Measurements from ENCODE around the gene F10.

The F10 gene

DNA sequence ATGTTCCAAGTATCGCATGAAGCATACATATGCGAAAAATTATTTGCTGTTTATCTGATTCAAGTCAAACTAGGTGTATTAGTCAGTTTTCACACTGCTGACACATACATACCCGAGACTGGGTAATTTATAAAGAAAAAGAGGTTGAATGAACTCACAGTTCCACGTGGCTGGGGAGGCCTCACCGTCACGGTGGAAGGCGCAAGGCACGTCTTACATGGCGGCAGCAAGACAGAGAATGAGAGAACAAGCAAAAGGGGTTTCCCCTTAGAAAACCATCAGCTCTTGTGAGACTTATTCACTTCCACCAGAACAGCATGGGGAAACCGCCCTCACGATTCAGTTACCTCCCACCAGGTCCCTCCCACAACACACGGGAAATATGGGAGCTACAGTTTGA lies 22.9 kb downstream of the F10 start:
- Mint-ChIP-seq H3K27ac (no peak overlapping the region), H3K27me3 (peaks cover 52% of the 10 kb centered on the region), H3K4me3 (no peak overlapping the region), H3K4me1 (no peaks in the 10 kb centered on the region), H3K36me3 (no peaks in the 10 kb centered on the region), H3K9me3 (peaks cover 2% of the 10 kb centered on the region)
- no peak for ATAC-seq

DNA sequence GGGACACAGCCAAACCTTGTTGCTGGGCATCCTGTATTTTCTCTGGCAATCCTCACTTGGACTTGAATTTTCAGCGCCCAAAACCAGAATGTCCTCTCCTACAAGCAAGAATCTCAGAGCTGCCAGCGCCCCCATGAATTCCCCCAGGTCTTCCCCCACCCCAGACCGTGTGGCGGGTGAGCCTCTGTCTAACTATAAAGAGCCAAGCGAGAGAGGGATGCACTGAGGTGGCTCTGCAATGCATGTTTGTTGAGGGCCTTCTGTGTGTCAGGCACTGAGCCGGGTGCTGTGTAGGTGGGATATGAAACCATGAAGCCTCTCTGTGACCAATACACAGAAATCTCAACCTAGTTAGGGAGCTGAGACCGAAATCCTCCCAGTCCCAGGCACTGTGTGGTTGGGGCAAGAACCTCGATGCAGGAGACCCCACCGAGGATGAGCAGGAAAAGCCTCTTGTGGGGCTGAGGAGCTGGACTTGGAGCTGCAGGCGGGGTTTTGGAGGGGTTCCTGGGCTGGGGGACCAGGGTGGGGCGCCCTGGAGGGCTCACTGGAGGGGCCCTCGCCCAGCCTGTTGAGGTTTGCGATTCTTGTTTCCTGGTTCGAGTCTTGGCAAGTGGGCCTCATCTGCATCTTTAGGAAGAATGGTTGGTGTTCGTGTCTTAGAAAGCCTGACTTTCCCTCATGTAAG lies 23.5 kb downstream of the F10 start:
- Mint-ChIP-seq H3K4me3 (no peak overlapping the region), H3K27ac (no peak overlapping the region)

DNA sequence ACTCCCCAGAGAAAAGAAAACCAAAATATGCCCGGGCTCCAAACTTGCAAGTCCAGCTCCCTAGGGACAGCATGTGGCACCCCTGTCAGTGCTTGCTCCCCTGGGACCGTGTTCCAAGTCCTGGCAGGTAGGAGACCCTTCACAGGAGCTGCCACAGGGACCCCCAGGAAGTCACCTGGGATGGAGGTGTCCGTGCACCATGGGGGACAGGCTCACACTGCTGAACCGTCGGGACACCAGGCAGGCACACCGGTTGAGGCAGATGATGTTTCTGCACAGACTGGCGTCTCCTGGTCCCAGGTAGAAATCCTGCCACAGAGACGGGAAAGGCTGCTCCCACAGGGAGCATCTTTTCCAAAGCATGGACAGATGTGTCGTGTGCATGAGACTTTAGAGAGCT lies 24.2 kb downstream of the F10 start:
- no peak overlapping the region for H3K27ac Mint-ChIP-seq
- ATAC-seq: no peak
- peaks cover 2% of the 10 kb centered on the region for H3K9me3 Mint-ChIP-seq
- H3K4me3 Mint-ChIP-seq: no peak overlapping the region
- H3K36me3 Mint-ChIP-seq: no peaks in the 10 kb centered on the region
- H3K4me1 Mint-ChIP-seq: peaks cover 5% of the 10 kb centered on the region
- H3K27me3 Mint-ChIP-seq: peaks cover 64% of the 10 kb centered on the region

More for the DNA sequence above, 23.5 kb downstream of the F10 start:
- Mint-ChIP-seq H3K9me3 (peaks cover 2% of the 10 kb centered on the region), H3K4me1 (no peaks in the 10 kb centered on the region), H3K36me3 (no peaks in the 10 kb centered on the region), H3K27me3 (peaks cover 57% of the 10 kb centered on the region)
- ATAC-seq: no peak

DNA sequence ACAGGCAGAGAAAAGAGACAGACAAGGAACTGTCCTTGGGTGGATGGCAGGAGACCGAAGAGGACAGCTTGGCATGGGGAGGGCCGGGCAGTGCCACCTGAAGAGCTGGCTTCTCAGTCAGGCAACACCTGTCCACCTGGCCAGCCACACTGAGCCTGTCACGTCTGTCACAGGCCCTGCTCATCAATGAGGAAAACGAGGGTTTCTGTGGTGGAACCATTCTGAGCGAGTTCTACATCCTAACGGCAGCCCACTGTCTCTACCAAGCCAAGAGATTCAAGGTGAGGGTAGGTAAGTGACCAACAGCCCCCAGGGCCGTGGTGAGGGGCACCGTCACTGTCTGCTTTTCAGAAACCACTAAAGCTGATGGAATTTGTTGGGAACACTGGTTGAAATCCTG lies 24.6 kb downstream of the F10 start:
- no peak for ATAC-seq
- Mint-ChIP-seq H3K9me3 (peaks cover 2% of the 10 kb centered on the region), H3K4me1 (peaks cover 10% of the 10 kb centered on the region), H3K27me3 (peaks cover 69% of the 10 kb centered on the region), H3K4me3 (no peak overlapping the region), H3K27ac (no peak overlapping the region), H3K36me3 (no peaks in the 10 kb centered on the region)

DNA sequence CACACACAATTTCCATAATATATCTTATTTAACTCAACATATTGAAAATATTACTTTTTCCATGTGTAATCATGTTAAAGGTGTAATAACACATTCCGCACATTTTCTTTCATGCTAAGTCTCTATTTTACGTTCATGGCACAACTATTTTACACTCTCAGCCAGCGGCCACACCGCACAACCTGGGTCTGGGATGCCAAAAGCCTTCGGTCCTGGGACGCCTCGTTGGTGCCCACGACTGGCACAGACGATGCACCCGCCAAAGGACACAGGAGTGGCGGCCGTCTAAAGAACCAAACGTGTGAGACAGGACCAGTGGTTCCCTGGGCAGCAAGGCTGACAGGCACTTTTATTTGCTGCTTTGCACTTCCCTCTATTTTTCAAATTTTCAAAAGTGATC lies 25.8 kb downstream of the F10 start:
- no peak for ATAC-seq
- Mint-ChIP-seq H3K27me3 (peaks cover 78% of the 10 kb centered on the region), H3K9me3 (peaks cover 2% of the 10 kb centered on the region), H3K27ac (no peak overlapping the region), H3K4me1 (peaks cover 18% of the 10 kb centered on the region), H3K4me3 (no peak overlapping the region), H3K36me3 (no peaks in the 10 kb centered on the region)

DNA sequence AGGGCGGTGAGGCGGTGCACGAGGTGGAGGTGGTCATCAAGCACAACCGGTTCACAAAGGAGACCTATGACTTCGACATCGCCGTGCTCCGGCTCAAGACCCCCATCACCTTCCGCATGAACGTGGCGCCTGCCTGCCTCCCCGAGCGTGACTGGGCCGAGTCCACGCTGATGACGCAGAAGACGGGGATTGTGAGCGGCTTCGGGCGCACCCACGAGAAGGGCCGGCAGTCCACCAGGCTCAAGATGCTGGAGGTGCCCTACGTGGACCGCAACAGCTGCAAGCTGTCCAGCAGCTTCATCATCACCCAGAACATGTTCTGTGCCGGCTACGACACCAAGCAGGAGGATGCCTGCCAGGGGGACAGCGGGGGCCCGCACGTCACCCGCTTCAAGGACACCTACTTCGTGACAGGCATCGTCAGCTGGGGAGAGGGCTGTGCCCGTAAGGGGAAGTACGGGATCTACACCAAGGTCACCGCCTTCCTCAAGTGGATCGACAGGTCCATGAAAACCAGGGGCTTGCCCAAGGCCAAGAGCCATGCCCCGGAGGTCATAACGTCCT lies 26.4 kb downstream of the F10 start:
- H3K27me3 Mint-ChIP-seq: peaks cover 72% of the 10 kb centered on the region
- H3K9me3 Mint-ChIP-seq: peaks cover 2% of the 10 kb centered on the region
- H3K36me3 Mint-ChIP-seq: no peaks in the 10 kb centered on the region
- no peak for ATAC-seq
- H3K4me3 Mint-ChIP-seq: no peak overlapping the region
- no peak overlapping the region for H3K27ac Mint-ChIP-seq
- peaks cover 18% of the 10 kb centered on the region for H3K4me1 Mint-ChIP-seq

DNA sequence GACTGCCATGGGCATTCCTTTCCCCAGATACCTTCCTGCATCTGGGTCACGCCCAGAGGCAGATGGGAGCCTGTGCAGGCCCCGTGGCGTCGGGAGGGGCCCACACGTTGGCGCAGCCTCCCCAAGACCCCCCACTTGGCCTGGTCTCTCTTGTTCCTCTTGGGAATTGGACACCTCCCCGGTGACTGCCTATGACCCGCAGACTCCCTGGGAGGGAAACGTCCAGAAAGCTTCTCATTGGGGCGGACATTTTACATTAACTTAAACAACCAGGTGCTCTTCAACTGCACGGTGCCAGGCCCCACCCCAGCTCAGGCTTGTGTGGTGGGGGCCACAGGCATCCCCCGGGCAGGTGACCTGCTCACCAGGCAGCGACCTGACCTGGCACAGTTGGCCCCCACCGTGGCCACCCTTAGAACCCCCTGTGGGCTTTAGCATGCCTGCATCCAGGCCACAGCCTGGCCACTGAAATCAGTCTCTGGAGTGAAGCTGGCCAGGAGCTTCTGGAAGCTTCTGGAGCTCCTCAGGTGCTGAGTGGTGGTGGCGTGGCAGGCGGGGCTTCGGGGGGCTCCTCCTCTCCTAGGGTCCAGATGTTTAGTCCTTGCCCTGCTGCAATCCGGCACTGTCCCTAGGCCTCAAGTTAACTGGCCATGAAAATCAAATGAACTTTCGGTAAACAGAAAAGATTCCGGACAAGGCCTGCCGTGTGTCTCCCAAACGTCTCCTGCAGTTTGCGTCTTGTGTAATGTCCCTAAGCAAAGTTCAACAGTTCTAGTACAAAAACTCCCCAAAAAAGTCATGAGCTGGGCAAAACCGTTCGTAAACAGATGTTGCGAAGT lies 27.3 kb downstream of the F10 start:
- H3K36me3 Mint-ChIP-seq: no peaks in the 10 kb centered on the region
- peaks cover 69% of the 10 kb centered on the region for H3K27me3 Mint-ChIP-seq
- H3K9me3 Mint-ChIP-seq: peaks cover 4% of the 10 kb centered on the region
- no peak overlapping the region for H3K4me3 Mint-ChIP-seq
- no peak overlapping the region for H3K27ac Mint-ChIP-seq
- H3K4me1 Mint-ChIP-seq: peaks cover 18% of the 10 kb centered on the region
- ATAC-seq: no peak

DNA sequence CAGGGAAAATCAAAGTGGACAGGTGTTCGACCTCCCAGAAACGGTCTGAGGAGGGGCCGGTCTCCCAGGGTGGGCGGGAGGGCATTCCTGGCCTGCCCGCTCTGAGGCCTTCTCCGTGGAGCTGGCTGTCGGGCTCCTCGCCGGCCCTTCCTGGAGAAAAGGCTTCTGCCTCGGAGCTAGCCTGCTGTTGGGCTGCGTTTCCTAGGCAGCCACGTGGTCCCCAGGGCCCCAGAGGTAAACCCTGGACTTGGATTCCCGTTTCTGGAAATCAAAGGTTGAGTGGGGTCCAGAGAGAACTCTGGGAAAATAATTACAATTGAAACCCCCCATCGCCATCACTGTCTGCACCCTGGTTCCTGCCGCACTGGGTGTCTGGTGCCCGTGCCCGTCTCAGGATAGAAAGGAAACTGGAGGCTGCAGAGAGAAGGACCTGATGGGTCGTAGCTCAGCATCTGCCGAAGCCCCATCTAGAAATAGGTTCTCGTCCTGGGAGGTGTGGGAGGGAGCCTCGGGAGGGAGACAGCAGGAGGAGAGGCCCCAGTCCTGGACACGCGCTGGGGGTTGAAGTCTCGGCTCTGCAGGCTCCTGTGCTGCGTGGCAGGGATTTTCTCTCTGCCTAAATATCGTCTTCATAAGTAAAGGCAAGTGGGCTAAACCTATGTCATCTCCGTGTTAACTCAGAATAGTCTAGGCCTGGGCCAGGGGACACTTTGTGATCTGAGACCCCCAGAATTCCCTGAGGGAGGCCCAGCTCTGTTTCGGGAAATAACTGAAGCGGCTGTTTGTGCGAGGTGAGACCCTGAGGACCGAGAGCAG lies 28.2 kb downstream of the F10 start:
- Mint-ChIP-seq H3K4me3 (peak overlapping the region; percentile 1), H3K36me3 (no peaks in the 10 kb centered on the region), H3K27ac (no peak overlapping the region), H3K4me1 (peaks cover 18% of the 10 kb centered on the region), H3K27me3 (peaks cover 66% of the 10 kb centered on the region), H3K9me3 (peaks cover 8% of the 10 kb centered on the region)
- no peak for ATAC-seq

DNA sequence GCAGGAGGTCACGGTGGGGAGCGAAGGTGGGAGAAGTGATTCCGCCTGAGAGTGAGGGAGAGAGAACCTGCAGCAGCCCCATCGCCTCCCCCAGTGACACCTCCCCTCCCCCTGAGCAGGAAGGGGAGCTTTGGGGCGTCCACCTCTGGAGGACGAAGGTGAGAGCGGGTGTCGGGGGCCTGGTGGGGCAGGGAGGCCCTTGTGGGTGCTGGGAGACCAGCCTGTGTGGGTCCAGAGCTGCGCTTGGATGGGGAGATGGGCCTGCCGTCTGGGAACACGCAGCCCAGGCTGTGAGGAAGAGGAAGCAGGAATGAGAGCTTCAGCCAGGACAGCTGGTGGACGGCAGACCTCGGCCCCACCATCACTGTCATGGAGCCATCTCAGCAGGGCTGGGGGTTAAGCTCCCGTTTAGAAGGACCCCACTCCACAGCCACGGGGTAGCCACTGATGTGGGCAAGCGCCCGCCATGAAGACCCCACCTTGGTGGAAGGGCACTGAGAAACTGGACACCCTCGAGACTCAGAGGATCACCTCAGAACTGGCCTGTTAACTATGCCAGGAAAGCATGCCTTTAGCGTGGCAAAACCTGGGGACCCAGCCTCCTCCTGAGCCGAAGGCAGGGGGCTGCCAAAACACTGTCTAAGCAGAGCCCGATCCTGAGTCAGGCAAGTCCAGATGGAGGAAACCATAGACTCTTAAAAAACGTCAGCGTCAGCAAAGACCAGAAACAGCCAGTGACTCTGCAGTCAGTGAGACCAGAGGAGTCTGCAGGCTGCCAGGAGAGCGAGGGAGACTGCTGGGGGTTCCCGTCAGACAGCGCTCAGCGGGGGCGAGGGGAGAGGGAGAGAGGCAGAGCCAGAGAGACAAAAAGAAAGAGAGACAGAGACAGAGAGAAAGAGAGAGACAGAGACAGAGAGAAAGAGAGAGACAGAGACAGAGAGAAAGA lies 29.4 kb downstream of the F10 start:
- Mint-ChIP-seq H3K9me3 (peaks cover 9% of the 10 kb centered on the region), H3K4me3 (peak overlapping the region; percentile 68), H3K4me1 (peaks cover 18% of the 10 kb centered on the region), H3K27ac (peak overlapping the region; percentile 8), H3K36me3 (no peaks in the 10 kb centered on the region), H3K27me3 (peaks cover 54% of the 10 kb centered on the region)
- ATAC-seq: no peak

DNA sequence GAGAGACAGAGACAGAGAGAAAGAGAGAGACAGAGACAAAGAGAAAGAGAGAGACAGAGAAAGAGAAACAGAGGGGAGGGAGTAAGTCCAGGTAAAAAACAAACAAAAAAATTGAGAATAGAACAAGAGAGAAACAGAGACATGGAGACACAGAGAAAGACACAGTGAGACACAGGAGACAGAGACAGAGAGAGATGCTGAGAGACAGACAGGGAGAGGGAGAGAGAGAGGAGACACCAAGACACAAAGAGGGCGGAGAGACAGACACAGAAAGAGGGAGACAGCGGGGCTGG lies 30.0 kb downstream of the F10 start:
- Mint-ChIP-seq H3K27me3 (peaks cover 48% of the 10 kb centered on the region), H3K27ac (peak overlapping the region; percentile 8), H3K9me3 (peaks cover 9% of the 10 kb centered on the region), H3K36me3 (no peaks in the 10 kb centered on the region), H3K4me1 (peaks cover 18% of the 10 kb centered on the region), H3K4me3 (peak overlapping the region; percentile 68)
- ATAC-seq: no peak

DNA sequence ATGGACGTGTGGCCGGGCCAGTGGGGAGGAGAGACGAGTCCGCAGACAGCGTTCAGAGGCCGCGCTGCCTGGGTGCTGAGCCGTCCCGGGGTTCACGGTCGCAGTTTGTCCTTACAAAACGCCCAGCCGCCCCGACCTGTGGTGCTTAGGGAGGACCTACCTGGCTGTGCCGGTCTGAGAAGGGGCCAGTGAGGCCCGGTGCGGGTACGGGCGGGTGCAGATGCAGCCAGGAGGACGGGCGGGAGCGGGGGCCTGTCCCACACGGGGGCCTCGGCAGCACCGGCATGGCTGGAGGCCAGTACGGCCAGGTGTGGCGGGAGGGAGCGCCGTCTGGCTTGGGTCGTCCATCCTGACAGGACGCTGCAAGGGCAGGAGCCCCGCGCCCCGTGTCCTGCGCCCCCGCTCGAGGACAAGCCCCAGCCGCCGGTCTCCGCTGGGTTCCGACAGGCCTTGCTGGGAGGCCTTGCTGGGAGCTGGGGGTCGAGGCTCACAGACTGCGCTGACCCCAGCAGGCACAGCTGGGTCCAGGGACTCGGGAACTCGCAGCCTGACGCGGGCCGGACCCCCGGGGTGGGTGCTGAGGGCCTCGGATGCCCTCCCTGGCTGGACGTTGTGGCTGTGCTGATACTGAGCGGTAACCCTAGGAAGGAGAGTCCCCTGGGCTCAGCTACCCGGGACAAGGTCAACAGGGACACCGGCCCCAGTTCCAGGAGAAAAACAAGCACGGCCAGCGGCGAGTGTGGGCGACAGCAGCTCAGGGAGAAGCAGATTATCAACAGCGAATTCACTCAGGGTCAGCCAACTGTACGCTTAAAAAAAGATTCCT lies 30.6 kb downstream of the F10 start:
- Mint-ChIP-seq H3K4me1 (peaks cover 18% of the 10 kb centered on the region), H3K9me3 (peaks cover 11% of the 10 kb centered on the region), H3K27ac (peak overlapping the region; percentile 8), H3K27me3 (peaks cover 45% of the 10 kb centered on the region), H3K36me3 (no peaks in the 10 kb centered on the region), H3K4me3 (peak overlapping the region; percentile 75)
- ATAC-seq: peak; percentile 46

DNA sequence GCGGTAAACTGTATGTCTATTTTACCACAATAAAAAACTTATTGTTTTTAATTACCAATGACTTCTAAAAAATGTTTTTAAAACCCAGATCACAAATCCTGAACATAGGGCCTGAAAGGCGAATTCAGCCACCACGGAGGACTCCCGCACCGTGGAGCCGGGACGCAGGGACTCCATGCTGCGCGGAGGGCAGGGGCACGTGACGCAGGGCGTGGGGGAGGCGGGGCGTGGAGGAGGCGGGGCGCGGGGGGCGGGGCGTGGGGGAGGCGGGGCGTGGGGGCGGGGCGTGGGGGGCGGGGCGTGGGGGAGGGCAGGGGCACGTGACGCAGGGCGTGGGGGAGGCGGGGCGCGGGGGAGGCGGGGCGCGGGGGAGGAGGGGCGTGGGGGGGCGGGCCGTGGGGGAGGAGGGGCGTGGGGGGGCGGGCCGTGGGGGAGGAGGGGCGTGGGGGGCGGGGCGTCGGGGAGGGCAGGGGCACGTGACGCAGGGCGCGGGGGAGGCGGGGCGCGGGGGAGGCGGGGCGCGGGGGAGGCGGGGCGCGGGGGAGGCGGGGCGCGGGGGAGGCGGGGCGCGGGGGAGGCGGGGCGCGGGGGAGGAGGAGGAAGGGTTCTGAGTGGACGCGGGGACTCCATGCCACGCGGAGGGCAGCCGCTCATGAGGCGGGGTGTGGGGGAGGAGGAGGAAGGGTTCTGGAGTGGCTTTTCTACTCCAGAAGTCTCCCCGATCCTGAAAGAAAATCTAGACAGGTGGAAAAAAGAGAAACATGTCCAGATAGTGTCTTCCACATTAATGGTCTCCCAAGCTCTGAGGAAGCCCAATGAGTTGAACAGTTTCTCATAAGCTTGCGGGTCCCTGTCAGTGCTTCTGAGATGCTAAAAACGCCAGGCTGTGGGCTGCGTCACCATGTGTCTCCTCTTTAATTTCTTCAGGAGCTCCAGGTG lies 31.5 kb downstream of the F10 start:
- Mint-ChIP-seq H3K27ac (peak overlapping the region; percentile 8), H3K4me1 (peaks cover 18% of the 10 kb centered on the region), H3K27me3 (peaks cover 36% of the 10 kb centered on the region), H3K36me3 (no peaks in the 10 kb centered on the region), H3K4me3 (peak overlapping the region; percentile 75), H3K9me3 (peaks cover 12% of the 10 kb centered on the region)
- ATAC-seq: peak; percentile 81

DNA sequence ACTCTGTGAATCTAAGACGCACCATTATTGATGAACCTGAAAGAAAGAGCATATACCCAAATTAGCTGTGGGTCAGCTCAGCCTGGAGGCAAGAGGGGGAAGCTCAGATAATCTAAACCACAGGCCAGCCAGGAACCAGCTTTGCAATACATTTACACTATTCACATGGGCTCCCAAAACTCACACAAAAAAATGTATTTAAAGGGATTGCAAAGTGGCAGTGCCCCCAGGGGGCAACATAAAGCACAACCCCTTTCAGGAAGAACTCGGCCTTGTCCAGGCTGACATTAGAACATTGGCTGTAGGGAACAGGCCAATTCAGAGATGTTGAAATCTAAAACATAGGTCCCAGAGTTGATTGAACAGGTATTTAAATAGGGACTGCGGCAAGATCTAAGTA lies 32.6 kb downstream of the F10 start:
- Mint-ChIP-seq H3K9me3 (peaks cover 12% of the 10 kb centered on the region), H3K27ac (no peak overlapping the region), H3K36me3 (no peaks in the 10 kb centered on the region), H3K4me1 (peaks cover 18% of the 10 kb centered on the region), H3K27me3 (peaks cover 29% of the 10 kb centered on the region), H3K4me3 (no peak overlapping the region)
- no peak for ATAC-seq

Measured in stimulated activated memory B cell treated with anti-CD40 and anti-IgM and Interleukin-4, amounts not matched to agents 10 μg/mL and 1 μg/mL and 100 μg/mL, for 72 hours (primary cell).